Measurements from ENCODE around the gene RTRAF.

GRCh38 chr14:52049271-52049670, 59.9 kb downstream of the RTRAF start:
- TF ChIP-seq, protein P1, sequence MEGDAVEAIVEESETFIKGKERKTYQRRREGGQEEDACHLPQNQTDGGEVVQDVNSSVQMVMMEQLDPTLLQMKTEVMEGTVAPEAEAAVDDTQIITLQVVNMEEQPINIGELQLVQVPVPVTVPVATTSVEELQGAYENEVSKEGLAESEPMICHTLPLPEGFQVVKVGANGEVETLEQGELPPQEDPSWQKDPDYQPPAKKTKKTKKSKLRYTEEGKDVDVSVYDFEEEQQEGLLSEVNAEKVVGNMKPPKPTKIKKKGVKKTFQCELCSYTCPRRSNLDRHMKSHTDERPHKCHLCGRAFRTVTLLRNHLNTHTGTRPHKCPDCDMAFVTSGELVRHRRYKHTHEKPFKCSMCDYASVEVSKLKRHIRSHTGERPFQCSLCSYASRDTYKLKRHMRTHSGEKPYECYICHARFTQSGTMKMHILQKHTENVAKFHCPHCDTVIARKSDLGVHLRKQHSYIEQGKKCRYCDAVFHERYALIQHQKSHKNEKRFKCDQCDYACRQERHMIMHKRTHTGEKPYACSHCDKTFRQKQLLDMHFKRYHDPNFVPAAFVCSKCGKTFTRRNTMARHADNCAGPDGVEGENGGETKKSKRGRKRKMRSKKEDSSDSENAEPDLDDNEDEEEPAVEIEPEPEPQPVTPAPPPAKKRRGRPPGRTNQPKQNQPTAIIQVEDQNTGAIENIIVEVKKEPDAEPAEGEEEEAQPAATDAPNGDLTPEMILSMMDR (IDR thresholded peaks at IDR 0.05 in 4 of 5, conservative IDR thresholded peaks at IDR 0.05 in 1 of 5), result no peak
- TF ChIP-seq POLR2A (IDR thresholded peaks at IDR 0.05), result no peak

All from gastrocnemius medialis (tissue), 4 donors.